SJSA1 (cell line): ENCODE results near the gene INSR. TPM values are rescaled to one million over a fixed set of nuclear protein-coding genes. Genes with fewer than 3 reads are reported as not detected.
"Not testable (repeated sequence)": the region's sequence is repeated elsewhere in the genome, so short reads cannot be mapped to it uniquely, and the experiment has no call there.

Experiments
- DNase-seq, 2 experiments: peaks; one replicate each; pipeline ENCODE4 v3.0.0-alpha.2; 2015 to 2020; ENCODE audit warnings: low spot score in 2 of 2, low read depth in 1 of 2
- H3K27ac ChIP-seq: fragments of 250-450 bp; sonication (Bioruptor Pico); 2 replicates; pipeline ENCODE4 v1.5.1; 2020; ENCODE audit warnings: mild to moderate bottlenecking, moderate library complexity
- H3K27me3 ChIP-seq: fragments of 250-450 bp; sonication (Bioruptor Pico); replicated peaks from 2 replicates; pipeline ENCODE4 v1.5.1; 2020; ENCODE audit warnings: mild to moderate bottlenecking, moderate library complexity
- H3K36me3 ChIP-seq: fragments of 250-450 bp; sonication (Bioruptor Pico); 2 replicates; pipeline ENCODE4 v1.5.1; 2020; ENCODE audit warnings: mild to moderate bottlenecking
- H3K4me1 ChIP-seq: fragments of 250-450 bp; sonication (Bioruptor Pico); replicated peaks from 2 replicates; pipeline ENCODE4 v1.6.1; 2021; ENCODE audit warnings: mild to moderate bottlenecking
- H3K4me3 ChIP-seq: fragments of 250-450 bp; sonication (Bioruptor Pico); 2 replicates; pipeline ENCODE4 v1.5.1; 2020; ENCODE audit warnings: mild to moderate bottlenecking
- H3K9me3 ChIP-seq: fragments of 250-450 bp; sonication (Bioruptor Pico); replicated peaks from 2 replicates; pipeline ENCODE4 v1.5.1; 2020; ENCODE audit warnings: mild to moderate bottlenecking
- total RNA-seq: library from RNA; depleted of rRNA; stranded (reverse); fragments of >200 nt; shearing (Covaris generic); gene quantifications from 2 replicates; pipeline ENCODE4 v1.2.3, GENCODE V29; 2014; rRNA removed

The INSR gene
- total RNA-seq, 1 experiment from 2014 or later, result 1.2 TPM

DNA sequence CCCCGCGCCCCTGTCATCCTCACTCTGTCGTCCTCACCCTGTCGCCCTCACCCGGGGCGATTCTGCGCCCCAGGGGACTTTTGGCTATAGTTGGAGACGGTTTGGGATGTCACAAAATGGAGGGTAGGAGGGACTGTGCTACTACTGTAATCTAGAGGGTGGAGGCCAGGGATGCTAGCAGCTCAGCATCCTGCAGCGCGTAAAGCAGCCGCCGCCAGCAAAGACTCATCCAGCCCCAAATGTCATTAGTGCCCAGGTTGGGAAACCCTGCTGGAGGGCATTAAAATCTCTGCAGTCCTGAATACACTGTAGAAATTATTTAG, 224.3 kb downstream of the INSR start:
- peaks cover 7% of the 10 kb centered on the region; the same call in 1 of the 2 replicates for H3K4me1 ChIP-seq
- DNase-seq, result no peak

DNA sequence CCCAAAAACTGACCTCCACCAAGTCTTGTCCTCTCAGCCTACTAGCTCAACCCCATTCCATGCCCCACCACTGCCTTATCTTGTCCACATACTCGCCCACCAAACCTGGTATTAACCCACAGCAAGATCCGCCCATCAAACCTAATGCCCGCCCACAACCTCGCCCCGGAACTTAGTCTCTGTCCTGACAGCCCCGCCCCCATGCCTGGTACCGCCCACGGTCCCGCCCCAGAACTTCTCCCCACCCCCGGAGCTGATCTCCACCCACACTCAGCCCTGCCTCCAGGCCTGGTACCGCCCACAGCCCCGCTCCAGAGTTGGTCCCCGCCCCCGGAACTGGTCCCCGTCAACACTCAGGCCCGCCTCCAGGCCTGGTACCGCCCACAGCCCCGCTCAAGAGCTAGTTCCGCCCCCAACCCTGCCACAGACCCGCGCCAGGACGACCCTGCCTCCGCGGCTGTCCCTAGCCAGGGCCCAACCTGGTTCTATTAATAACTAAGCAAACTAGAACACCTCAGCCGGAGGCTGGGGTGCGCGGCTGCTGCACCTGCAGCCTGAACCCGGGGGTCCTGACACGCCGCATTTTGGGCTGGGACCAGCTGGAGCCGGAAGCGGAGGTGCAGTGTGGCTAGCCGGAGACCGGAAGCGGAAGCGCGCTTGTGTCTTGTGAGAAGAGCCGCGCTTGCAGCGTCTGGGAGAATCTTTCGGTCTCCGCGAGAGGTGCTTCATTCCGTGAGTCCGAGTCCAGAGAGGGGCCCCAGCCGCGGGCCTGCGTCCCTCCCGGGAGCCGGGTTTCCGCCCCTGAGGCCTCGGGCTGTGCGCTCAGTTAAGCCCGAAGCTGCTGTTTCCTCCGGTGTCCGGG, 224.9 kb downstream of the INSR start, which contains the start of gene ZNF557:
Gene ZNF557, plus strand, starts transcription at position 662 of the 862 bp plus-strand sequence. CDS start 5,372 bp downstream, outside the sequence.
- Histone ChIP-seq H3K4me1 (peaks cover 7% of the 10 kb centered on the region; the same call in 1 of the 2 replicates), H3K27ac (peak within 1 kb of the TSS; percentile 14), H3K4me3 (peak within 1 kb of the TSS; percentile 79), H3K9me3 (peaks cover 9% of the 10 kb centered on the region), H3K27me3 (no peaks in the 10 kb centered on the region), H3K36me3 (peaks cover 42% of the 10 kb centered on the region)
- DNase-seq, result peak; percentile 96 to 98

More for the DNA sequence above, 224.3 kb downstream of the INSR start:
- H3K9me3 ChIP-seq, result peaks cover 9% of the 10 kb centered on the region
- H3K36me3 ChIP-seq, result peaks cover 44% of the 10 kb centered on the region
- peak overlapping the region; percentile 79 for H3K4me3 ChIP-seq
- no peaks in the 10 kb centered on the region for H3K27me3 ChIP-seq
- peak overlapping the region; percentile 14 for H3K27ac ChIP-seq

DNA sequence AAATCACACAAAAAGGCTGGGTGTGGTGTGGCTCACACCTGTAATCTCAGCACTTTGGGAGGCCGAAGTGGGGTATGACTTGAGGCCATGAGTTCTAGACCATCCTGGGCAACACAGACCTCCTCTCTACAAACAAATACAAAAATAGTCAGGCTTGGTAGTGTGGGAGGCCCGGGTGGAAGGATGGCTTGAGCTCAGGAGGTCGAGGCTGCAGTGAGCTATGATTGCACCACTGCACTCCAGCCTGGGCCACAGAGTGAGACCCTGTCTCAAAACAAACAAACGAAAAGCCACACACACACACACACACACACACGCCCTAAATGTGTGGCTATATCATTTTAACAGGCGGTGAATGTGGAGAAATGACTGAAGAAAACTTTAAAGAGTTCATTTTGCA, 225.6 kb downstream of the INSR start:
- H3K27me3 ChIP-seq, result no peaks in the 10 kb centered on the region
- H3K27ac ChIP-seq, result no peak overlapping the region
- DNase-seq, result no peak
- H3K4me1 ChIP-seq, result peaks cover 7% of the 10 kb centered on the region; the same call in 1 of the 2 replicates
- H3K9me3 ChIP-seq, result peaks cover 9% of the 10 kb centered on the region
- H3K36me3 ChIP-seq, result peaks cover 35% of the 10 kb centered on the region
- H3K4me3 ChIP-seq, result peak overlapping the region; percentile 79

DNA sequence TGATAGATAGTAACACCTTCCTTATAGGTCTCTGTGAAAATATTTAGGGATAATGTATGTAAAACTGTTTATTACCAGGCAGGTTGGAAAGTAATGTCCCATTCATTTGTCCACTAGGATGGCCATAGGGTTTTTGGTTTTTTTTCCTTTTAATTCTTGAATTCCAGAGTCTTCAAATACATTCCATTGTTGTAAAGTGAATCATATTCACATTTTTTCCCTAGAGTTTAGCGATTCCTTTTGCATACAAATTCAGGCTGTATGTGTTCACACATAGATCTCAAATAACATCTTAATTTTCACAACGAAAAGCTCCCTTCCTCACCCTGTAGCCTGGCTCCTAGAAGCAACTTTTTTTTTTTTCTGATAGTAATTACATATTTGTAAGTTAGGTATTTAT, 226.5 kb downstream of the INSR start:
- Histone ChIP-seq H3K36me3 (peaks cover 28% of the 10 kb centered on the region), H3K9me3 (peaks cover 9% of the 10 kb centered on the region), H3K4me1 (peaks cover 7% of the 10 kb centered on the region; the same call in 1 of the 2 replicates), H3K4me3 (no peak overlapping the region), H3K27me3 (no peaks in the 10 kb centered on the region), H3K27ac (no peak overlapping the region)
- DNase-seq, result no peak

DNA sequence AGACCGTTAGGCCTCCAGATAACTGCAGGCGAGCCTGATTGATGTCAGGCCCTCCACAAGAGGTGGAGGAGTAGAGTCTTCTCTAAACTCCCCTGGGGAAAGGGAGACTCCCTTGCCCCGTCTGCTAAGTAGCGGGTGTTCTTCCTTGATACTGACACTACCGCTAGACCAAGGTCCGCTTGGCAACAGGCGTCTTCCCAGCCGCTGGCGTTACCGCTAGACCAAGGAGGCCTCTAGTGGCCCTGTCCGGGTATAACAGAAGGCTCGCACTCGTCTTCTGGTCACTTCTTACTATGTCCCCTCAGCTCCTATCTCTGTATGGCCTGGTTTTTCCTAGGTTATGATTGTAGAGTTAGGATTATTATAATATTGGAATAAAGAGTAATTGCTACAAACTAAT, 227.1 kb downstream of the INSR start:
- not testable (repeated sequence) for H3K9me3 ChIP-seq, H3K27ac ChIP-seq, H3K4me3 ChIP-seq, H3K27me3 ChIP-seq, H3K4me1 ChIP-seq
- H3K36me3 ChIP-seq, result peaks cover 22% of the 10 kb centered on the region
- peak in 1 of 2 experiments; percentile 58 for DNase-seq

DNA sequence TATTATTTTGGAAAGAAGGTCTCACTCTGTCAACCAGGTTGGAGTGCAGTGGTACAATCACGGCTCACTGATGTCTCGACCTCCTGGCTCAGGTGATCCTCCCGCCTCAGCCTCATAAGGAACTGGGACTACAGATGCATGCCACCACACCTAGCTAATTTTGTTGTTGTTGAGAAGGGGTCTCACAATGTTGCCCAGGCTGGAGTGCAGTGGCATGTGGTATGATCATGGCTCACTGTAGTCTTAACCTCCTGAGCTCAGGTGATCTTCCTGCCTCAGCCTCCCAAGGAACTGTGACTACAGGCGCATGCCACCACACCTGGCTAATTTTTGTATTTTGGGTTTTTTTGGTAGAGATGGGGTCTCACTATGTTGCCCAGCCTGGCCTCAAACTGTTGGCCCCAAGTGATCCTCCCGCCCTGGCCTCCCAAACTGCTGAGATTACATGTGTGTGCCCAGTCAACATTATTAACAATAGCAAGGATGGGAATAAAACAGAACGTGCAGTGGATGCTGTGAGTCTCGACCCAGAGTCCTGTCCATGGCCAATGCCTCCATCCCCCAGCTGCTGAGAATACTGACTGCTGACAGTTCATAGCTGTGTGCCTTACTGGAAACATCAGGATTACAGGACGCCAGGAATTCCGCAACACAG, 230.3 kb downstream of the INSR start:
- no peak overlapping the region for H3K27ac ChIP-seq
- DNase-seq, result no peak
- no peaks in the 10 kb centered on the region for H3K27me3 ChIP-seq
- H3K36me3 ChIP-seq, result 0 out of 2 replicates have a peak, but pooled peaks cover 2% of the 10 kb centered on the region
- no peak overlapping the region for H3K4me3 ChIP-seq
- peaks cover 3% of the 10 kb centered on the region; the same call in 1 of the 2 replicates for H3K9me3 ChIP-seq
- H3K4me1 ChIP-seq, result peaks cover 4% of the 10 kb centered on the region; the same call in 1 of the 2 replicates

DNA sequence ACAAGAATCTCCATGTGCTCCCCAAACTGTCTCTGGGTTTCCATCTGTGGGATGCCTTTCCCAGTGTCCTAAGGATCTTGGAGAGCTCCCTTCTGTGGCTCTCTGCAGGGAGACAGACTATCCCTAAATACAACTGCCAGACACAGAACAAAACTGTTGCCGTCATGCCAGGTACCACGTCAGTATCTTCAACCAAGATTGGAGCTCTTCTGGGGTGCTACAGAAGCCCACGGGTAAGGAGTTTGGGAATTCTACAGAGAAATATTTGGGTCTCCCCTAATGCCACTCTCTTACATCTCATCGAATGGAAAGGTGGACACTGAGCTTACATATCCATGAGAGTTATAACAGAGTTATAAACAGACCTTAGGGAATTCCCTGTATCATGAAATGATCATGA, 230.9 kb downstream of the INSR start:
- H3K4me3 ChIP-seq, result no peak overlapping the region
- H3K4me1 ChIP-seq, result no peaks in the 10 kb centered on the region
- H3K27ac ChIP-seq, result no peak overlapping the region
- DNase-seq, result no peak
- no peaks in the 10 kb centered on the region for H3K27me3 ChIP-seq
- H3K9me3 ChIP-seq, result no peaks in the 10 kb centered on the region
- H3K36me3 ChIP-seq, result no peaks in the 10 kb centered on the region

Other genes with a start within 250 kb of the INSR start
- not detected in 2 replicates for gene MBD3L2, start 245.1 kb downstream of the INSR start, total RNA-seq
- gene MBD3L3, start 235.7 kb downstream of the INSR start, total RNA-seq, result not detected in 2 replicates
- 5.7 and 9.4 TPM in 2 replicates for gene ZNF557, start 224.7 kb downstream of the INSR start, total RNA-seq
- 33.9 and 34.1 TPM in 2 replicates for gene ARHGEF18, start 54.5 kb upstream of the INSR start, total RNA-seq
- gene PEX11G, start 194.6 kb upstream of the INSR start, total RNA-seq, result 0.47 TPM in 1 of 2 replicates, not detected in the other
- 31.4 and 33.7 TPM in 2 replicates for gene ZNF358, start 221.7 kb upstream of the INSR start, total RNA-seq
- 2.9 and 5.5 TPM in 2 replicates for gene MCOLN1, start 228.2 kb upstream of the INSR start, total RNA-seq
- 41.6 and 47.5 TPM in 2 replicates for gene PNPLA6, start 241.3 kb upstream of the INSR start, total RNA-seq